Measurements from ENCODE around the gene ITGAL.
A peak's percentile ranks its signal among the peaks of the same experiment; 100 is the strongest.

The ITGAL gene

DNA sequence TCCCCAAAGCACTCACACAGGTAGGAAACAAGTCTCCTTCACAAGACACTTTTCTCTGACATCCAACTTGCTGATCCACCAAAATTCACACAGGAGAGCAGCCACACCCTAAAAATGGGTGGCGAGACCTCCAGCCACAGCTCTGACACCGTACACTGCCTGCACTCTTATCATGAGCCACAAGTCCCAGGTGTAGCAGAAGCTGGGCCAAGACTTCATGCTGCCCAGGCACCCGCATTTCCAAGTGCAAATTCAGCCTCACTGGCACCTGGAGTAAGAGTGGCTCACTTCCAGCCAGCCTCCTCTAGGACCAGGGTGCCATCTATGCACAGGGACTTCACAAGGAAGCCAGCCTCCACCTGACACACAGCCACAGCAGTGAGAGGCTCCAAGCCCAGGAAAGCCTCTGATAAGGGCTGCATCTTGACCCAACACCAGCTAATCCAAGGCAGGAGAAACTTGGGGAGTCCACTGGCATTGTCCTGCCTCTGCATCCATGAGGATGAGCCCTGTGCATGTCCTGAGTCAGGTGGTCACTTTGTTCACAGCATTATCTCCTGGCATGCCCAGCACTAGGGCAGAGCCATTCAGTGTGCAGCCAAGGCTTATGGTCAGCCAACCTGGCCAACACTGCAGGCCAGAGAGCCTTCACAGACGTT is 56.4 kb downstream of the ITGAL start:
- no peak for DNase-seq
- H3K4me3 ChIP-seq (ENCODE audit: low read depth, low read length), result no peak overlapping the region
- H3K27me3 ChIP-seq, result no peaks in the 10 kb centered on the region
- TF ChIP-seq CTCF (IDR thresholded peaks at IDR 0.05; ENCODE audit: low read depth, low read length), result no peak
- H3K36me3 ChIP-seq, result peaks cover 7% of the 10 kb centered on the region
- peaks cover 3% of the 10 kb centered on the region for H3K4me1 ChIP-seq
- H3K9me3 ChIP-seq, result no peaks in the 10 kb centered on the region

DNA sequence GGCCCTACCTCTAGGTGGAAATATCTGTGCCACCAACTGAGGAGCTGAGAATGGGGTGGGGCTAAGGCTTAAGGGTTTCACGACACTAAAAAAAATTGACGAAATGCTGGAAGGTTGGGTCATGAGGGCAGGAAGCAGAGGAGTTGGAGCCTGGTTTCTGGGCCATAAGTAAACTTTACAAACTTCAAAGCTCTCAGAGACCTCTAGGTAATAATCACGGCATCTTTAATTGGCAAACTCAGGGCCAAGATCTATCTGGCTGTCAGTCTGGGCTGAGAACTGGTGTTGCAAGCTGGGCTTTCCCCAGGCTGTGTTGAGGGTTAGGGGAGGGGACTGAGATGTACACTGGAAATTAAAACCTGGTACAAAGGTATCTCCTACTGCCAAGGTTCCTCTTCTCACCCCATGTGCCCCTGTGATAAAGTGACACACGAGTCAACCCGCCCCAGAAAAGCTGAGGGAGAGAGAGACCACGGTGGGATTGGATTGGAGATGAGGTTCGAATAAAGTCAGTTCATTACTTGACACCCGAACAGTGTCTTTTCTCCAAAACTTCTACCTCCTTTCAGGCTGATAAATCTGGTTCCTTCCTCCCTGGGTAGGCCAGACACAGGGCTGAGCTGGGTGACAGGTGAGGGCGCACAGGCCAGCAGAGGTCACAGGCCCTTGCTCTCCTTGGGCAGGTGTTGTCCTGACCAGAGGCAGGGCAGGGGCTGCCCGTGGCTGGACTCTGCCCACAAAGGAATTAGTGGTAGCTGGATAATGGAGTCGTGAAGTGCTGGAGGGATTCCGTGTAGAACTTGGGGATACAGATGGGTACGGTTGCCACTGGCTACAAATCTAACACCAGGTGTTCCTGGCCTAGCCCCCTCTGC is 57.9 kb downstream of the ITGAL start:
- Histone ChIP-seq H3K4me1 (peaks cover 6% of the 10 kb centered on the region), H3K9me3 (no peaks in the 10 kb centered on the region), H3K36me3 (no peaks in the 10 kb centered on the region; the same call in 1 of the 2 replicates), H3K27me3 (no peaks in the 10 kb centered on the region), H3K4me3 (ENCODE audit: low read depth, low read length) (no peak overlapping the region)
- TF ChIP-seq CTCF (IDR thresholded peaks at IDR 0.05; ENCODE audit: low read depth, low read length), result no peak
- no peak for DNase-seq

DNA sequence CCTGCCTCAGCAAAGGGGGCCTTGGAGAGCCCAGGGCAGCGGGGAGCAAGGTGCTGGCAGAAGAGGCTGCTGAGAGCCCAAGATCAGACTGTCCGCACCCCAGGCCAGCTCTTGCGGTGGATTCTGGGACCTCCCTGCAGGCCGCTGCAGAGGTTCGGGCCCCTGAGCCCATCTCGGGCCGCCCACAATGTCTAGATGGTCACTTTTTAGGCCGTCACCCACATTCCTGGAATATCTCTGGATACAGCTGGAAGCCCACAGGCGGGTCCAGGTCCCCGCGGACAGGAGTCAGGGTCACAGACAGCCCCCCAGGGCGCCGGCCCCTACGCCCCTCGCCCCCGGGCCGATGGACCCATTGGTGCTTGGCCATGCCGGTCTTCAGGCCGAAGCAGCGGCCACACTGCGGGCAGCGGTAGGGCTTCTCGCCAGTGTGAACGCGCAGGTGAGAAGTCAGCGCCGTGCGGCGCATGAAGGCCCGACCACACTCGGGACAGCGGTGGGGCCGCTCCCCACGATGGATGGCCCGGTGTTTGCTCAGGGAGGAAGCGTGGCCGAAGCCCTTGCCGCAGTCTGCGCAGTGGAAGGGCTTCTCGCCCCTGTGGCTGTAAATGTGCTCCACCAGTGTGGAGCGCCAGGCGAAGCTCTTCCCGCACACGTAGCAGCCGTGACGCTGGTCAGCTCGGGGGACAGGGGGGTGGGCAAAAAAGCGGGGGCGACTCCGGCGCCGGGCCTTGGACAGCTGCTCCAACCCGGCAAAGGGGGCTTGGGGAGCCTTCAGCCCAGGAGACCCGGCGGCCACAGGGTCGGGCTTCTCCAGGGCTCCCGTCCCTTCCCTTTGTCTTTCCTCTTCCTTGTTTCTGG is 60.0 kb downstream of the ITGAL start:
- no peak for DNase-seq
- Histone ChIP-seq H3K9me3 (no peaks in the 10 kb centered on the region), H3K36me3 (no peaks in the 10 kb centered on the region), H3K27me3 (no peaks in the 10 kb centered on the region), H3K4me1 (peaks cover 11% of the 10 kb centered on the region), H3K4me3 (ENCODE audit: low read depth, low read length) (no peak overlapping the region)
- TF ChIP-seq CTCF (IDR thresholded peaks at IDR 0.05; ENCODE audit: low read depth, low read length), result no peak

- DNase-seq, result no peak
- no peak overlapping the region for H3K4me3 ChIP-seq (ENCODE audit: low read depth, low read length)
- no peaks in the 10 kb centered on the region for H3K27me3 ChIP-seq
- H3K9me3 ChIP-seq, result no peaks in the 10 kb centered on the region
- peaks cover 8% of the 10 kb centered on the region; the same call in 1 of the 2 replicates for H3K4me1 ChIP-seq
- H3K36me3 ChIP-seq, result no peaks in the 10 kb centered on the region
- TF ChIP-seq CTCF (IDR thresholded peaks at IDR 0.05; ENCODE audit: low read depth, low read length), result no peak
Observed at GRCh38 chr16:30533146-30533522, 60.6 kb downstream of the ITGAL start.

- Histone ChIP-seq H3K36me3 (no peaks in the 10 kb centered on the region), H3K4me1 (peaks cover 8% of the 10 kb centered on the region; the same call in 1 of the 2 replicates), H3K4me3 (ENCODE audit: low read depth, low read length) (peak overlapping the region; percentile 69), H3K27me3 (no peaks in the 10 kb centered on the region), H3K9me3 (no peaks in the 10 kb centered on the region)
- no peak for TF ChIP-seq CTCF (IDR thresholded peaks at IDR 0.05; ENCODE audit: low read depth, low read length)
- no peak for DNase-seq
Observed at GRCh38 chr16:30533748-30534367, 61.3 kb downstream of the ITGAL start.
